Measurements from ENCODE around the gene MED23. TPM values are rescaled to one million over a fixed set of nuclear protein-coding genes. Genes with fewer than 3 reads are reported as not detected.

The MED23 gene
- total and polyA plus RNA-seq, 2 experiments from 2014 or later, result 8.6 to 23.6 TPM

DNA sequence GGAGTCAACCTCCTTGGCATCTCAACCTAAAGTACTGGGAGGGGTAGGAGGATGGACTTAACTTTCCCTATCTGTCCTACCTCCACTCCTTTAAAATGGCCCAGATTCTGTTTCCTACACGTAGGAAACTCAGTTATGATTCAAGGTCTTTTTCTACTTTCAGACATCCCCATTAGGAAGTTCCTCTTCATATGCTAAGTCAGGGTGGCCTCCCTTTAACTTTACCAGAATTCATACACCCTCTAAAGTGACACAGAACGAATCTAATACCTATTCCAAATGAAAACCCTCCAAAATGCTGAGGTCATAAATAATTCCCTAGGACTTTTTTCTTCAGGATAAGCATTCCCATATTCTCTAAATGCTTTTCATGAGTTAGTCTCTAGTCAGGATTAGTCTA lies 39.4 kb downstream of the MED23 start (continued):
- TF ChIP-seq, protein P1, sequence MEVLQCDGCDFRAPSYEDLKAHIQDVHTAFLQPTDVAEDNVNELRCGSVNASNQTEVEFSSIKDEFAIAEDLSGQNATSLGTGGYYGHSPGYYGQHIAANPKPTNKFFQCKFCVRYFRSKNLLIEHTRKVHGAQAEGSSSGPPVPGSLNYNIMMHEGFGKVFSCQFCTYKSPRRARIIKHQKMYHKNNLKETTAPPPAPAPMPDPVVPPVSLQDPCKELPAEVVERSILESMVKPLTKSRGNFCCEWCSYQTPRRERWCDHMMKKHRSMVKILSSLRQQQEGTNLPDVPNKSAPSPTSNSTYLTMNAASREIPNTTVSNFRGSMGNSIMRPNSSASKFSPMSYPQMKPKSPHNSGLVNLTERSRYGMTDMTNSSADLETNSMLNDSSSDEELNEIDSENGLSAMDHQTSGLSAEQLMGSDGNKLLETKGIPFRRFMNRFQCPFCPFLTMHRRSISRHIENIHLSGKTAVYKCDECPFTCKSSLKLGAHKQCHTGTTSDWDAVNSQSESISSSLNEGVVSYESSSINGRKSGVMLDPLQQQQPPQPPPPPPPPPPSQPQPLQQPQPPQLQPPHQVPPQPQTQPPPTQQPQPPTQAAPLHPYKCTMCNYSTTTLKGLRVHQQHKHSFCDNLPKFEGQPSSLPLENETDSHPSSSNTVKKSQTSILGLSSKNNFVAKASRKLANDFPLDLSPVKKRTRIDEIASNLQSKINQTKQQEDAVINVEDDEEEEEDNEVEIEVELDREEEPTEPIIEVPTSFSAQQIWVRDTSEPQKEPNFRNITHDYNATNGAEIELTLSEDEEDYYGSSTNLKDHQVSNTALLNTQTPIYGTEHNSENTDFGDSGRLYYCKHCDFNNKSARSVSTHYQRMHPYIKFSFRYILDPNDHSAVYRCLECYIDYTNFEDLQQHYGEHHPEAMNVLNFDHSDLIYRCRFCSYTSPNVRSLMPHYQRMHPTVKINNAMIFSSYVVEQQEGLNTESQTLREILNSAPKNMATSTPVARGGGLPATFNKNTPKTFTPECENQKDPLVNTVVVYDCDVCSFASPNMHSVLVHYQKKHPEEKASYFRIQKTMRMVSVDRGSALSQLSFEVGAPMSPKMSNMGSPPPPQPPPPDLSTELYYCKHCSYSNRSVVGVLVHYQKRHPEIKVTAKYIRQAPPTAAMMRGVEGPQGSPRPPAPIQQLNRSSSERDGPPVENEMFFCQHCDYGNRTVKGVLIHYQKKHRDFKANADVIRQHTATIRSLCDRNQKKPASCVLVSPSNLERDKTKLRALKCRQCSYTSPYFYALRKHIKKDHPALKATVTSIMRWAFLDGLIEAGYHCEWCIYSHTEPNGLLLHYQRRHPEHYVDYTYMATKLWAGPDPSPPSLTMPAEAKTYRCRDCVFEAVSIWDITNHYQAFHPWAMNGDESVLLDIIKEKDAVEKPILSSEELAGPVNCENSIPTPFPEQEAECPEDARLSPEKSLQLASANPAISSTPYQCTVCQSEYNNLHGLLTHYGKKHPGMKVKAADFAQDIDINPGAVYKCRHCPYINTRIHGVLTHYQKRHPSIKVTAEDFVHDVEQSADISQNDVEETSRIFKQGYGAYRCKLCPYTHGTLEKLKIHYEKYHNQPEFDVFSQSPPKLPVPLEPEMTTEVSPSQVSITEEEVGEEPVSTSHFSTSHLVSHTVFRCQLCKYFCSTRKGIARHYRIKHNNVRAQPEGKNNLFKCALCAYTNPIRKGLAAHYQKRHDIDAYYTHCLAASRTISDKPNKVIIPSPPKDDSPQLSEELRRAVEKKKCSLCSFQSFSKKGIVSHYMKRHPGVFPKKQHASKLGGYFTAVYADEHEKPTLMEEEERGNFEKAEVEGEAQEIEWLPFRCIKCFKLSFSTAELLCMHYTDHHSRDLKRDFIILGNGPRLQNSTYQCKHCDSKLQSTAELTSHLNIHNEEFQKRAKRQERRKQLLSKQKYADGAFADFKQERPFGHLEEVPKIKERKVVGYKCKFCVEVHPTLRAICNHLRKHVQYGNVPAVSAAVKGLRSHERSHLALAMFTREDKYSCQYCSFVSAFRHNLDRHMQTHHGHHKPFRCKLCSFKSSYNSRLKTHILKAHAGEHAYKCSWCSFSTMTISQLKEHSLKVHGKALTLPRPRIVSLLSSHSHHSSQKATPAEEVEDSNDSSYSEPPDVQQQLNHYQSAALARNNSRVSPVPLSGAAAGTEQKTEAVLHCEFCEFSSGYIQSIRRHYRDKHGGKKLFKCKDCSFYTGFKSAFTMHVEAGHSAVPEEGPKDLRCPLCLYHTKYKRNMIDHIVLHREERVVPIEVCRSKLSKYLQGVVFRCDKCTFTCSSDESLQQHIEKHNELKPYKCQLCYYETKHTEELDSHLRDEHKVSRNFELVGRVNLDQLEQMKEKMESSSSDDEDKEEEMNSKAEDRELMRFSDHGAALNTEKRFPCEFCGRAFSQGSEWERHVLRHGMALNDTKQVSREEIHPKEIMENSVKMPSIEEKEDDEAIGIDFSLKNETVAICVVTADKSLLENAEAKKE (CRISPR knock-in tag; IDR thresholded peaks at IDR 0.05), result no peak

DNA sequence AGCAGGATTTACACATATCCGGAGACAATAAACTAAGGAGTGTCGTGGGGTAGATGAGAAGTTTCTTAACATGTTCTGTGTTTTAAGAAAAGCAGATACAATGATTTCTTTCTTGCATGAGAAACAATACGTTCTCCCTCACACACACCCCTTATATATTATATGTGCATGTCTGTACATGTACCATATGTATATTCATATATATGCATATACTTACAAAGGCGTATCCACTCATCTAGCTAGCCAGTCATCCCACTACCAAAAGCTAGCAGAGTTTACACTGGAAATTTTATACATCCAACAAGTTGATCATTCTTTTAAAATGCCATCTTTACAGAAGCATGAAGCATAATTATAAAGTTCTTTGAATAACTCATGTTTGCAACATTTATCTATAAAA lies 40.1 kb downstream of the MED23 start:
- Histone ChIP-seq H3K27me3 (ENCODE audit: insufficient read depth) (no peaks in the 10 kb centered on the region), H2AFZ (no peak overlapping the region), H3K36me3 (ENCODE audit: insufficient read depth) (no peaks in the 10 kb centered on the region; the same call in 1 of the 2 replicates), H3F3A (replicated peaks; ENCODE audit: low read depth) (no peaks in the 10 kb centered on the region), H3K27ac (ENCODE audit: low read depth) (no peak overlapping the region), H3K4me3 (no peak overlapping the region), H3K79me2 (replicated peaks; ENCODE audit: insufficient read depth) (no peaks in the 10 kb centered on the region), H3K4me1 (ENCODE audit: insufficient read depth) (no peaks in the 10 kb centered on the region), H3K9me2 (ENCODE audit: insufficient read depth) (no peaks in the 10 kb centered on the region), H3K4me2 (no peak overlapping the region), H4K20me1 (replicated peaks; ENCODE audit: insufficient read depth) (no peaks in the 10 kb centered on the region)
- no peak for DNase-seq (ENCODE audit: low spot score)
- H3K9me3 Mint-ChIP-seq, result no peaks in the 10 kb centered on the region
- H3K36me3 Mint-ChIP-seq (ENCODE audit: low read depth), result peaks cover 28% of the 10 kb centered on the region; the same call in 2 of the 3 replicates
- TF ChIP-seq ZNF114 (CRISPR knock-in tag; IDR thresholded peaks at IDR 0.05) (no peak), CREB1 (CRISPR knock-in tag; IDR thresholded peaks at IDR 0.05; ENCODE audit: low read depth) (no peak), JUNB (IDR thresholded peaks at IDR 0.05; ENCODE audit: unreplicated experiment) (no peak), ZNF331 (CRISPR knock-in tag; IDR thresholded peaks at IDR 0.05; ENCODE audit: low read depth) (no peak), STAT1 (IDR thresholded peaks at IDR 0.05; ENCODE audit: unreplicated experiment) (no peak), EZH2 (IDR thresholded peaks at IDR 0.05; ENCODE audit: low read depth, unreplicated experiment) (no peak), ETS1 (IDR thresholded peaks at IDR 0.05) (no peak), EZH2phosphoT487 (IDR thresholded peaks at IDR 0.05; ENCODE audit: unreplicated experiment) (no peak)
- TF ChIP-seq, protein P2, sequence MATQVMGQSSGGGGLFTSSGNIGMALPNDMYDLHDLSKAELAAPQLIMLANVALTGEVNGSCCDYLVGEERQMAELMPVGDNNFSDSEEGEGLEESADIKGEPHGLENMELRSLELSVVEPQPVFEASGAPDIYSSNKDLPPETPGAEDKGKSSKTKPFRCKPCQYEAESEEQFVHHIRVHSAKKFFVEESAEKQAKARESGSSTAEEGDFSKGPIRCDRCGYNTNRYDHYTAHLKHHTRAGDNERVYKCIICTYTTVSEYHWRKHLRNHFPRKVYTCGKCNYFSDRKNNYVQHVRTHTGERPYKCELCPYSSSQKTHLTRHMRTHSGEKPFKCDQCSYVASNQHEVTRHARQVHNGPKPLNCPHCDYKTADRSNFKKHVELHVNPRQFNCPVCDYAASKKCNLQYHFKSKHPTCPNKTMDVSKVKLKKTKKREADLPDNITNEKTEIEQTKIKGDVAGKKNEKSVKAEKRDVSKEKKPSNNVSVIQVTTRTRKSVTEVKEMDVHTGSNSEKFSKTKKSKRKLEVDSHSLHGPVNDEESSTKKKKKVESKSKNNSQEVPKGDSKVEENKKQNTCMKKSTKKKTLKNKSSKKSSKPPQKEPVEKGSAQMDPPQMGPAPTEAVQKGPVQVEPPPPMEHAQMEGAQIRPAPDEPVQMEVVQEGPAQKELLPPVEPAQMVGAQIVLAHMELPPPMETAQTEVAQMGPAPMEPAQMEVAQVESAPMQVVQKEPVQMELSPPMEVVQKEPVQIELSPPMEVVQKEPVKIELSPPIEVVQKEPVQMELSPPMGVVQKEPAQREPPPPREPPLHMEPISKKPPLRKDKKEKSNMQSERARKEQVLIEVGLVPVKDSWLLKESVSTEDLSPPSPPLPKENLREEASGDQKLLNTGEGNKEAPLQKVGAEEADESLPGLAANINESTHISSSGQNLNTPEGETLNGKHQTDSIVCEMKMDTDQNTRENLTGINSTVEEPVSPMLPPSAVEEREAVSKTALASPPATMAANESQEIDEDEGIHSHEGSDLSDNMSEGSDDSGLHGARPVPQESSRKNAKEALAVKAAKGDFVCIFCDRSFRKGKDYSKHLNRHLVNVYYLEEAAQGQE (IDR thresholded peaks at IDR 0.05; ENCODE audit: unreplicated experiment), result no peak
- no peak overlapping the region for H3K4me3 Mint-ChIP-seq
- no peak for ATAC-seq
- H3K27ac Mint-ChIP-seq, result no peak overlapping the region; the same call in 1 of the 2 replicates
- no peaks in the 10 kb centered on the region for H3K4me1 Mint-ChIP-seq
- H3K27me3 Mint-ChIP-seq (ENCODE audit: insufficient read depth, low read depth, poor library complexity), result no peaks in the 10 kb centered on the region
